ENCODE measurements around the gene GALNTL6.

The GALNTL6 gene

GRCh38 chr4:171812665-171813525, at the start of gene GALNTL6:
TSS of gene GALNTL6 (plus strand) at chr4:171813404.
- Mint-ChIP-seq H3K9me3 (peaks cover 10% of the 10 kb centered on the region), H3K4me3 (peak within 1 kb of the TSS; percentile 6), H3K27ac (no peak within 1 kb of the TSS), H3K27me3 (peaks cover 22% of the 10 kb centered on the region), H3K4me1 (peaks cover 4% of the 10 kb centered on the region), H3K36me3 (ENCODE audit: low read depth) (peaks cover 2% of the 10 kb centered on the region)
- ATAC-seq (no peak), DNase-seq (no peak)

DNA sequence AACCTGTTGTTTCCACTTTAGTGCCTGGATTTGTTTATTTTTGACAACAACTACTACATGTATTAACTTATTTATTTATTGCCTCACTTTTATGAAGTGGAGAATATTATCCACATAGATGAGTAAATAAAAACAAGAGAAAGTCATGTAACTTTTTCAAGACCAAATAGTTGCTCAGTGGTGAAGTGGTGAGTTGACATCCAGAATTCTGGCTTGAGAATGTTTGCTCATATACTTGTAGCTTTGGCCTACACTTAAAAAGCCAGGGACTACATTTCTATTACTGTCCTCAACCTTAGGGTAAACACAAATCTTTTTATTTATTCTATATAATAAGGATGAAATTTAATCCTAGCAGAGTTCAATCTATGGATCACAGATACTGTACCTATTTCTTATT, 47.7 kb upstream of the GALNTL6 start:
- ATAC-seq (no peak), DNase-seq (no peak)
- Mint-ChIP-seq H3K4me1 (no peaks in the 10 kb centered on the region), H3K36me3 (ENCODE audit: low read depth) (no peaks in the 10 kb centered on the region), H3K27me3 (no peaks in the 10 kb centered on the region), H3K27ac (no peak overlapping the region), H3K4me3 (no peak overlapping the region), H3K9me3 (peaks cover 11% of the 10 kb centered on the region)

GRCh38 chr4:171774642-171775190, 38.5 kb upstream of the GALNTL6 start:
- Mint-ChIP-seq H3K27ac (no peak overlapping the region), H3K4me3 (no peak overlapping the region), H3K9me3 (peaks cover 19% of the 10 kb centered on the region), H3K4me1 (no peaks in the 10 kb centered on the region), H3K27me3 (no peaks in the 10 kb centered on the region), H3K36me3 (ENCODE audit: low read depth) (no peaks in the 10 kb centered on the region)
- no peak for DNase-seq
- ATAC-seq = no peak

DNA sequence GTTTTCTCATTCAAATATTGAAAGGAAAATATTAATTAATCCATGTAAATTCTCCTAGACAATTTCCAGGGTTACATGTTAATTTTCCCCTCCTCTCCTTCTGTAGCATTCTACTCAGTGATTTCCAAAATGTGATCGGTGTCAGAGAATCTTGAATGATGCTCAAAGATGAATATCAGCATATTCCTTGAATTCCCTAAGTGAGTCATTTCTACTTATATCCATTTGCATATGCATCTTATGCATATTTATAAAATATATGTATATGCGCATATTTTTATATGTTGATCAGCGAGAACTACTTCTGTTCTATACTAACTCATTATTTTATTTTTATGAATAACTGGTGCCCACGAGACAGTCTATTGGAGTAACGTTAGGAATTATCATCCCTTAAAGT, 33.9 kb upstream of the GALNTL6 start:
- H3K4me1 Mint-ChIP-seq = no peaks in the 10 kb centered on the region
- no peaks in the 10 kb centered on the region for H3K36me3 Mint-ChIP-seq (ENCODE audit: low read depth)
- peaks cover 11% of the 10 kb centered on the region for H3K9me3 Mint-ChIP-seq
- no peak for DNase-seq
- no peak overlapping the region for H3K4me3 Mint-ChIP-seq
- ATAC-seq = no peak
- H3K27me3 Mint-ChIP-seq = no peaks in the 10 kb centered on the region
- H3K27ac Mint-ChIP-seq = no peak overlapping the region

DNA sequence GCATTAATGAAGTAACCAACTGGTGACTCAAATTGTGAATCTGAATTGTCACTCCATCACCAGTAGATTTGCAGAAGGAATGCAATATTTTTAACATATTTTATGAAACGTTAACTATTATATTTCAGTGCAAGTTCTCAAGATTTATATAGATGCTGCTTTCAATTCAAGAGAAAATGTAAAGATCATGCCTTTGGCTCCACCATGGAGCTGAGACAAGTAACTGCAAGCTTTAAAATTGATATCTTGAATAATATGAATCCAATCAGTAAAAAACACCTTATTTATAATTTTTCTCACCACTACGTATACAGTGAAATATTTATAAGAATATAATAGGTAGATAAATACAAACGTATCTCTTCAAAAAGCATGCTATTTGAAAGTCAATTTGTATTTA, 27.8 kb upstream of the GALNTL6 start:
- Mint-ChIP-seq H3K36me3 (ENCODE audit: low read depth) (no peaks in the 10 kb centered on the region), H3K4me1 (no peaks in the 10 kb centered on the region), H3K27me3 (no peaks in the 10 kb centered on the region), H3K4me3 (no peak overlapping the region), H3K9me3 (peaks cover 16% of the 10 kb centered on the region), H3K27ac (no peak overlapping the region)
- ATAC-seq = no peak
- no peak for DNase-seq

- no peak for ATAC-seq
- DNase-seq = no peak
- no peaks in the 10 kb centered on the region for H3K4me1 Mint-ChIP-seq
- H3K9me3 Mint-ChIP-seq = no peaks in the 10 kb centered on the region
- no peak overlapping the region for H3K27ac Mint-ChIP-seq
- H3K27me3 Mint-ChIP-seq = no peaks in the 10 kb centered on the region
- no peak overlapping the region for H3K4me3 Mint-ChIP-seq
- H3K36me3 Mint-ChIP-seq (ENCODE audit: low read depth) = no peaks in the 10 kb centered on the region
Observed at GRCh38 chr4:171793723-171794122, 19.5 kb upstream of the GALNTL6 start.

GRCh38 chr4:171794528-171794927, 18.7 kb upstream of the GALNTL6 start:
- H3K36me3 Mint-ChIP-seq (ENCODE audit: low read depth) = no peaks in the 10 kb centered on the region

GRCh38 chr4:171809854-171810253, 3.4 kb upstream of the GALNTL6 start:
- no peak overlapping the region for H3K4me3 Mint-ChIP-seq
- H3K27ac Mint-ChIP-seq = no peak overlapping the region
- H3K4me1 Mint-ChIP-seq = peaks cover 4% of the 10 kb centered on the region
- H3K9me3 Mint-ChIP-seq = peaks cover 9% of the 10 kb centered on the region
- ATAC-seq (no peak), DNase-seq (no peak)
- H3K36me3 Mint-ChIP-seq (ENCODE audit: low read depth) = peaks cover 2% of the 10 kb centered on the region
- peaks cover 19% of the 10 kb centered on the region for H3K27me3 Mint-ChIP-seq

More at GRCh38 chr4:171794528-171794927, 18.7 kb upstream of the GALNTL6 start:
- Mint-ChIP-seq H3K27me3 (no peaks in the 10 kb centered on the region), H3K4me3 (no peak overlapping the region), H3K9me3 (no peaks in the 10 kb centered on the region), H3K27ac (no peak overlapping the region), H3K4me1 (no peaks in the 10 kb centered on the region)
- ATAC-seq (no peak), DNase-seq (no peak)

DNA sequence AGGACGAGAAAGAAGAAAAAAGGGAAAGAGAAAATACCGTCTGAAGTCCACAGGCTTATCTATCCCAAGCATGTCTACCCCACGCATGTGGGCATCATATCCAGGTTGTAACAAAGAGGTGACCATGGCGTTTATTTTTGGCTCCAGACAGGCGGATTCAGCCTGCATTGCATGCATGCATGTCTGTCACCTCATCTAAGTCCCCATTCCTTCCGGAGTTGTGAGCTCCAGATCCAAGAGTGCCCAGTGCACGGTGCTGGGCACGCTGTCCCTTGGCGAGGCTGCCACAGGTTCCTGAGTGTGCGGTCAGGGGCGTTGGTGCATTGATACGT, 905 bp upstream of the GALNTL6 start:
- Mint-ChIP-seq H3K9me3 (peaks cover 10% of the 10 kb centered on the region), H3K27ac (no peak overlapping the region), H3K27me3 (peaks cover 22% of the 10 kb centered on the region), H3K4me1 (peaks cover 4% of the 10 kb centered on the region), H3K36me3 (ENCODE audit: low read depth) (peaks cover 2% of the 10 kb centered on the region), H3K4me3 (no peak overlapping the region)
- DNase-seq (no peak), ATAC-seq (no peak)

DNA sequence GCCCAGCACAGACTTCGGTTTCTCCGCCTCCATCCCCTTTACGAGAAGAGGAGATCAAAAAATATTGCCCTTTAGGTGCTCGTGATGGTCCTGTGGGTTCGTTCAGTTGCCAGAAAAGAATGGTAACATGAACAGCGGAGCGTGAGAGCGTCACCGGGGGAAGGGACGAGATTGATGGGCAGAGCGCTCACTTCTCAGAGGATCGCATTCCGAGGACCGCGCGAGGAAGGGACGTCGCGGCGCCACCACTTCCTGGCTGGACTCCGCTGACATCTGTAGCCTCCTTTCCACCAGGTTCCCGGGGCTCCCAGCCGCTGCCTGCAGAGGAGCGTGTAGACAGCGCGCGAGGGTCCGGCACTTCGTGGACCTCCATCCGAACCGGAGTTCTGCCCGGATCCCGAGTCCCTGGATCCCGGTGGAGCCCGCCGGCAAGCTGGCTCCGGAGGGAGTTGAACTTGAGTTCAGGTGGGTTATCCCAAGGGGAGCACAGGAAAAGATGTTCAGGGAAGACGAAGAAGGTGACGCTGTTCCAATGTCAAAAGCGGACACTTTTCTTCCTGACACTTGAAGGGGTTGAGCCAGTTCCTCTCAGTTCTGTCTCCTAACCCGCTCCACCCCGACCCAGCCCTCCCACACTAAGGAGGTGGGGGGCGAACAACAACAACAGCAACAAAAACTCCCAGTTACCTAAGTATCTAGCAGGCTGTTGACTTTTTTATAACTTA, 484 bp downstream of the GALNTL6 start:
- H3K27me3 Mint-ChIP-seq = peaks cover 22% of the 10 kb centered on the region

DNA sequence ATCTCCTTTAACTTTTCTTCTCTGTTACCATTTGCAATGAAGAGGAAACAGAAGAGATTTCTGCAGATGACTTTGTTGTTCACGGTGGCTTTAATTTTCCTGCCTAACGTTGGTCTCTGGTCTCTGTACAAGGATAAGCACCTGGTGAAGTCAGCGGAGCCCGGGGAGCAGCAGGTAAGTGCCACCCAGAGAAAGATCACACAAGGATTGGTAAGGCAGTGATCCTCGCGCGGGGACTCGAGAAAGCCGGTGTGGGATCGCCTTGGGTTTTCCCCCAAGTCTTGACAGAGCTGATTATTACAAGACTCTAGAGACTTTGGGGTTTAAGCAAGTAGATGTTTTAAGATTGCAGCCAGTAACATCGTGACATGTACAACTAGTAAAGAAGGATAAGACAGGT, 1.3 kb downstream of the GALNTL6 start:
- Mint-ChIP-seq H3K27ac (no peak overlapping the region), H3K27me3 (peaks cover 22% of the 10 kb centered on the region), H3K36me3 (ENCODE audit: low read depth) (peaks cover 2% of the 10 kb centered on the region), H3K4me3 (no peak overlapping the region), H3K9me3 (peaks cover 10% of the 10 kb centered on the region), H3K4me1 (peaks cover 4% of the 10 kb centered on the region)
- DNase-seq = no peak
- no peak for ATAC-seq

More for the DNA sequence above, 484 bp downstream of the GALNTL6 start:
- Mint-ChIP-seq H3K36me3 (ENCODE audit: low read depth) (peaks cover 2% of the 10 kb centered on the region), H3K9me3 (peaks cover 10% of the 10 kb centered on the region), H3K4me1 (peaks cover 4% of the 10 kb centered on the region), H3K4me3 (peak overlapping the region; percentile 6), H3K27ac (no peak overlapping the region)
- no peak for ATAC-seq
- DNase-seq = no peak

DNA sequence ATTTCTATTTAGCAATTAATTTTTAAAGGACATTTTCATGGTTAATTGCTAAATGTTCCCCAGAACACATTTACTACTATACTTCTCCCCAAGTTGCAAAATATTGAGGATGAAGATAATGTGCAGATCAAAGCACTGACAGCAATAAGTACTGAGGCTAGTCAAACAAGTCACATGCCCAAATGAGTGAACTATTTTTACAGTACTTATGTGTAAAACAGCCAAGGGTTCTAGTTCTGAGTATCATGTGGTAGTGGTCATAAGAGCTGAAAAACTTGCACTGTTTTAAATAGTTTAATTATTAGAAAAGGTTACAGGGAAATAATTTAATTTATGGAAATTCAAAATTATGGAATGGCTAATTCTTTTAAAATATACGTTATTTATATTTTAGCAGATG, 3.8 kb downstream of the GALNTL6 start:
- no peak for ATAC-seq
- H3K27me3 Mint-ChIP-seq = peaks cover 19% of the 10 kb centered on the region
- H3K36me3 Mint-ChIP-seq (ENCODE audit: low read depth) = peaks cover 2% of the 10 kb centered on the region
- H3K9me3 Mint-ChIP-seq = peaks cover 4% of the 10 kb centered on the region
- no peak overlapping the region for H3K4me3 Mint-ChIP-seq
- no peak overlapping the region for H3K27ac Mint-ChIP-seq
- peaks cover 4% of the 10 kb centered on the region for H3K4me1 Mint-ChIP-seq
- DNase-seq = no peak

GRCh38 chr4:171834640-171835039, 21.4 kb downstream of the GALNTL6 start:
- Mint-ChIP-seq H3K9me3 (peaks cover 7% of the 10 kb centered on the region), H3K27me3 (no peaks in the 10 kb centered on the region), H3K36me3 (ENCODE audit: low read depth) (no peaks in the 10 kb centered on the region), H3K4me1 (no peaks in the 10 kb centered on the region), H3K27ac (no peak overlapping the region), H3K4me3 (no peak overlapping the region)
- DNase-seq (no peak), ATAC-seq (no peak)

DNA sequence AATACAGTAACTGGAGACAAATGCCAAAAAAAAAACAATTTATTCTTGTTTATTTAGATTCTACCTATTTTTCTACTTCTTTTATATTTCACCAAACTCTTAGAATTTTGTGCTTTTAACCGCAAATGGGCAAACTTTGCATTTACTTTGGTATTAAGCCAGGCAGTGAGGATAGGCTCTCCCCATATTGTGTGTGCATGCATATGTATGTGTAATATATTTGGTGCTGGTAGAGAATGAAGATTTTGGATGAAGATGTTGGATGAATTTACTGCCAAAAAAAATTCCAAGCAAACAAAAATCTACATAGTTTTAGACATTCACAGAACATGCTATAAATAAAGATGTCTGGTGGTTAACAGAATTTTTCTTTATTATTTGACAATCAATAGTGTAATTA, 30.3 kb downstream of the GALNTL6 start:
- DNase-seq = no peak
- Mint-ChIP-seq H3K27me3 (no peaks in the 10 kb centered on the region), H3K27ac (no peak overlapping the region), H3K4me3 (no peak overlapping the region), H3K4me1 (no peaks in the 10 kb centered on the region), H3K9me3 (peaks cover 4% of the 10 kb centered on the region), H3K36me3 (ENCODE audit: low read depth) (no peaks in the 10 kb centered on the region)
- no peak for ATAC-seq

- H3K27me3 Mint-ChIP-seq = no peaks in the 10 kb centered on the region
- peak; percentile 2 for DNase-seq
Observed at GRCh38 chr4:171846232-171846631, 33.0 kb downstream of the GALNTL6 start.

More at GRCh38 chr4:171846232-171846631, 33.0 kb downstream of the GALNTL6 start:
- ATAC-seq = no peak
- no peaks in the 10 kb centered on the region for H3K36me3 Mint-ChIP-seq (ENCODE audit: low read depth)
- no peak overlapping the region for H3K4me3 Mint-ChIP-seq
- no peak overlapping the region for H3K27ac Mint-ChIP-seq
- H3K4me1 Mint-ChIP-seq = no peaks in the 10 kb centered on the region
- peaks cover 4% of the 10 kb centered on the region for H3K9me3 Mint-ChIP-seq
